GM19438 (cell line): Measurements from ENCODE around the gene ZSCAN23.
"Not testable (repeated sequence)": the region's sequence is repeated elsewhere in the genome, so short reads cannot be mapped to it uniquely, and the experiment has no call there.

Experiments
- ATAC-seq: cut with Tn5 transposase; IDR thresholded peaks from one replicate; pipeline ENCODE4 v1.9.1; 2021; ENCODE audit warnings: low read depth; ENCODE audit not compliant: unreplicated experiment

ZSCAN23 gene

DNA sequence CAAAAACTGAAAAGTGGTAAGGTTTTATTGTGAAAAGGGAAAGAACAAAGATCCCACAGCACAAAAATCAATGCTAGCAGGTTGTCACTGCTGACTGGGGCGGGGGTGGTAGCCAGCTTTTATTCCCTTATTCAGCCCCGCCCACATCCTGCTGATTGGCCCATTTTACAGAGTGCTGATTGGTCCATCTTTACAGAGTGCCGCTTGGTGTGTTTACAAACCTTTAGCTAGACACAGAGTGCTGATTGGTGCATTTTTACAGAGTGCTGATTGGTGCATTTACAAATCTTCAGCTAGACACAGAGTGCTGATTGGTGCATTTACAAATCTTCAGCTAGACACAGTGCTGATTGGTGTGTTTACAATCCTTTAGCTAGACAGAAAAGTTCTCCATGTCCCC is 1.5 kb upstream of the ZSCAN23 start:
- ATAC-seq, result not testable (repeated sequence)

- no peak for ATAC-seq
Measured at GRCh38 chr6:28442586-28442985, 705 bp downstream of the ZSCAN23 start.

GRCh38 chr6:28436404-28436803 is 6.9 kb downstream of the ZSCAN23 start:
- ATAC-seq, result no peak

DNA sequence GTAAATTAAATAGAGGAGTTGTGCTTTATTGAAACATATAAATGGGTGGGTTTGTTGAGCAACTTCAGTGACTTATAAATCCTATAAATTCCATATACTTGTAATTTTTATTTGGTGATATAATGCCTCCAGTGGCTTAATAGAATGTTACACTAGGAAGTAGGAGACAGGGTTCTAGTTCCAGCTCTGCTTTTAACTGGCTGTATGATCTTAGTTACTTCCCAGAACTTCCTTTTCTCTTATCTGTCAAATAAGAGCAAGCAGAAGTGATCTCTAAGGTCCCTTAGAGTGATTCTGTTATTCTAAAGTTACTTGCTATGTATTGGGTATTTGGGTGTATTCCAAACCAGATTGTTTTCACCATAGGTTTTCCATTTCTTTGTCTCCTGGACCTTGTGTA is 10.2 kb downstream of the ZSCAN23 start:
- ATAC-seq, result no peak

DNA sequence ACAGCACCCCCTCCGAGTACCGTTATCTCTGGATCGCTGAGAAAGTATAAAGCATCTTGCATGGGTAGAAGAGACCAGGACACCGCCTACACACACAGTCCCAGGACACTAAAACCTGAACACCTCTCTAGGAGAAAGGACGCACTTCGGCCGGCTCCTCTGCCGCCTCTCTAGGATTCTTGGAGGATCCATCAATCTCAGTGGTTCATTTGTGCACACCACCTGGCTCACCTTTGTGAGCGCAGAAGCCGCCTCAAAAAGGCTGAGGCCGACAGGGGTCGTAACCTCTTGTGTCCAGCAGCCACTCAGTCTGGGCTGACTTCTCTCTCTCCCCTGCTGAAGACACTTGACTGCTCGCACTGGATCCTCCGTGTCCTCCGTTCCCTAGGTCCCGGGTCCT is 13.5 kb downstream of the ZSCAN23 start:
- ATAC-seq, result no peak

DNA sequence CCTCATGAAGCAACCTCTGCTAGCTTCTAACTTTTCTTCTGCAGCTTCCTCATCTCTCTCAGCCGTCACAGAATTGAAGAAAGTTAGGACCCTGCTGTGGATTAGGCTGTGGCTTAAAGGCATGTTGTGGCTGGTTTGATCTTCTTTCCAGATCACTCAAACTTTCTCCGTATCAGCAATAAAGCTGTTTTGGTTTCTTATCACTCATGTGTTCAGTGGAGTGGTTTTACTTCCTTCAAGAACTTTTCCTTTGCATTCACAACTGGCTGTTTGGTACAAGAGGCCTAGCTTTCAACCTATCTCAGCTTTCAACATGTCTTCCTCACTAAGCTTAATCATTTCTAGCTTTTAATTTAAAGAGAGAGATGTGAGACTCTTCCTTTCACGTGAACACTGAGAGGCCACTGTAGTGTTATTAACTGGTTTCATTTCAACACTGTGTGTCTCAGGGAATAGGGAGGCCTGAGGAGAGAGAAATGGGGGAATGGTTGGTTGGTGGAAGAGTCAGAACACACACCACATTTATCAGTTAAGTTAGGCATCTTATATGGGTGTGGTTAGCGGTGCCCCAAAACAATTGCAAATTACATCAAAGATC is 17.2 kb downstream of the ZSCAN23 start:
- no peak for ATAC-seq

DNA sequence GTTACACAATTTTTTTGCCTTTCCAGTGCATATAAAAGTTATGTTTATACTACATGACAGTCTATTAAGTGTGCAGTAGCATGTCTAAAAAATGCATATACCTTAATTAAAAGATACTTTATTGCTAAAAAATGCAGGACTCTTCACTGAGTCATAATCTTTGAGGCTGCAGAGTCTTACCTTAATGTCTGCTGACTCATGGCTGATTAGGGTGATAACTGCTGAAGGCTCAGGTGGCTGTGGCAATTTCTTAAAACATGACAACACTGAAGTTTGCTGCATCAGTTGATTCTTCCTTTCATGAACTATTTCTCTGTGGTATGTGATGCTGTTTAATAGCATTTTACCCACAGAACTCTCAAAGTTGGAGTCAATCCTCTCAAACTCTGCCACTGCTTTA is 19.1 kb downstream of the ZSCAN23 start:
- no peak for ATAC-seq

- no peak for ATAC-seq
Measured at GRCh38 chr6:28423546-28423945, 19.7 kb downstream of the ZSCAN23 start.

DNA sequence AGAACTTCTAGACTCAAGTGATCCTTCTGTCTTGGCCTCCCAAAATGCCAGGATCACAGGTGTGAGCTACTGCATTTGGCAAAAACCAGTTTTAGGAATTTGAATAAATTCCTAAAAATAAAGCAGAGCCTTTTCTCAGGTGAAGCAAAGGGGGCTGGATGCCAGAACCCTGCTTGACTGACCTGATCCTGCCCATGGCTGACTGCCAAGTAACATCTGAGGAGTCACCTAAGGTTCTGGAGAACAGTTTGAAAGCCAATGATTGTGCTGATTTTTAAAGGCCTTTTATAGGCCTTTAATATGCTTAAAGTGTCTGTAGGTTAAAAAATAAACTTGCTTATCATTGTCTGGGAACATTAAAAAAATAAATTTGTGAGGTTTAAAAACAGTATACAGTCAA is 29.6 kb downstream of the ZSCAN23 start:
- no peak for ATAC-seq

DNA sequence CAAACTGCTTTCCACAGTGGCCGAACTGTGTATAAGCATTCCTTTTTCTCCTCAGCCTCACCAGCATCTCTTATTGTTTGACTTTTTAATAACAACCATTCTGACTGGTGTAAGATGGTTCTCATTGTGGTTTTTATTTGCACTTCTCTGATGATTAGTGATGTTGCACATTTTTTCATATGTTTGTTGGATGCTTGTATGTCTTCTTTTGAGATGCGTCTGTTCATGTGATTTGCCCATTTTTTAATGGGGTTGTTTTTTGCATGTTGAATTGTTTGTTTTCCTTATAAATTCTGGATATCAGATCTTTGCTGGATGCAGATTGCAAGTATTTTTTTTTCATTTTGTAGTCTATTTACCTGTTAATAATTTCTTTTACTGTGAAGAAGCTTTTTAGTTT is 32.5 kb downstream of the ZSCAN23 start:
- ATAC-seq, result no peak

GRCh38 chr6:28408076-28408802 is 35.1 kb downstream of the ZSCAN23 start:
- ATAC-seq, result no peak

DNA sequence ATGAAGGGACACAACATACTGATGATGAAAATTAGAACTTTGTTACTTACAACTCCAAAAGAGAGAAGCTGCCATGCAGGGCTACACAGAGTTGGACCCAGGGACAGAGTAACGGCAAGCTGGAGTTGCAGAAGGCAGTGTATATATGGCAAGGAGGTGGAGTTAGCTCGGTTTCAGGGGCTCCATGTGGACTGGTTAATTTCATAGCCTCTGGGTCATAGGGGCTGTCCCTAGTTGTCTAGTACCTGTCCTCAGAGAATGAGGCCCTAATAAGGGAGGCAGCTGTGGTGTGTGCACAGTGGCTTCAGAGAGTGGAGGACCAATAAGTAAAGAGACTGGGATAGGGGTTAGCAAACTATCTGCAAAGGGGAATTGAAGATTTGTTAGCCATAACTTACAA is 35.9 kb downstream of the ZSCAN23 start:
- ATAC-seq, result no peak

DNA sequence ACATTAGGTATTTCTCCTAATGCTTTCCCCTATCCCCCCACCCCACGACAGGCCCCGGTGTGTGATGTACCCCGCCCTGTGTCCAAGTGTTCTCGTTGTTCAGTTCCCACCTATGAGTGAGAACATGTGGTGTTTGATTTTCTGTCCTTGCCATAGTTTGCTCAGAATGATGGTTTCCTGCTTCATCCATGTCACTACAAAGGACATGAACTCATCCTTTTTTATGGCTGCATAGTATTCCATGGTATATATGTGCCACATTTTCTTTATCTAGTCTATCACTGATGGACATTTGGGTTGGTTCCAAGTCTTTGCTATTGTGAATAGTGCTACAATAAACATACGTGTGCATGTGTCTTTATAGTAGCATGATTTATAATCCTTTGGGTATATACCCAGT is 39.4 kb downstream of the ZSCAN23 start:
- ATAC-seq, result not testable (repeated sequence)

DNA sequence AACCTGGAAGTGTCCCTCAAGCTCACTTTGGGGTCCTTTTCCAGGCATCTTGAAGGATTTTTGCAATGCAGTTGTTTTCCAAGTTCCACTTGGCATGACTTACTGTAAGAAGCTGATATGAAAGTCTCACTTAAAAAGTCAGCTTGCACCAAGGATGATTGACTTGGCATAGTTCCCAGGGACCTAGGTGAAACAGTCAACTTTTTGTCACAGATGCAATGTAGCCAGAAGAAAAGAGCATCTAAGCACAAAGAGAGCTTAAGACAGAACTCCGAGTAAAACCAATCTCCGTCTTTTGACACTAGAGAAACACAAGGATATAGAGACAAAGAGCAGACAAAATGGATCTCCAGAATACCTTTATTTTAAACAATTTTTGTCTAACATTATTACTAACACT is 41.1 kb downstream of the ZSCAN23 start:
- ATAC-seq, result no peak

GRCh38 chr6:28401172-28401571 is 42.1 kb downstream of the ZSCAN23 start:
- no peak for ATAC-seq

GRCh38 chr6:28400122-28400451 is 43.2 kb downstream of the ZSCAN23 start:
- ATAC-seq, result no peak

GRCh38 chr6:28399350-28400121 is 43.8 kb downstream of the ZSCAN23 start, which contains the start of gene ZSCAN12:
Gene ZSCAN12, minus strand, starts transcription at chr6:28399747. Its CDS starts 1,342 bp downstream, at chr6:28398405.
- ATAC-seq, result peak; percentile 83

DNA sequence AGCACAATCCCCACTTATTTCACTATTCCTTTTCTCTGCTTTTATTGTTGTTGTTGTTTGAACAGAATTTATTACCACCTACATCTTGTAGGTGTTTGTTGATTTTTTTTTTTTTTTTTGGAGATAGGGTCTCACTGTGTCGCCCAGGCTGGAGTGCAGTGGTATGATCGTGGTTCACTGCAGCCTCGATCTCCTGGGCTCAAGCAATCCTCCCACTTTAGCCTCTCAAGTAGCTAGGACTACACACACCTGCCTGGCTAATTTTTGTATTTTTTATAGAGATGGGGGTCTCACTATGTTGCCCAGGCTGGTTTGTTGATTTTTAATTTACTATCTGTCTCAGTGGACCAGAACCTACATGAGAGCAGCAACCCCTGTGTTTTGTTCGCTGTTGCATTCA is 47.4 kb downstream of the ZSCAN23 start:
- no peak for ATAC-seq

- ATAC-seq, result no peak
Measured at GRCh38 chr6:28393912-28394662, 49.2 kb downstream of the ZSCAN23 start.

DNA sequence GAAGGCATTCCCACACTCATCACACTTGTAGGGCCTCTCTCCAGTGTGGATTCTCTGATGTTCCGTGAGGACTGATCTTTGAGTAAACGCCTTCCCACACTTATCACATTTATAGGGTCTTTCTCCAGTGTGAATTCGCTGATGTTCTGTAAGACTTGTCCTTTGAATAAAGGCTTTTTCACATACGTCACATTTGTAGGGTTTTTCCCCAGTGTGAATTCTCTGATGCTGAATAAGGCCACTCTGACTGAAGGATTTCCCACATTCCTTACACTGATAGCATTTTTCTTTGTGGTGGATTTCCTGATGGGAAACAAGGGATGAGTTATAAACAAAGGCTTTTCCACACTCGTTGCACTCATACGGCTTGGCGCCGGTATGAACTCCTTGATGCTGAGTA is 52.6 kb downstream of the ZSCAN23 start:
- no peak for ATAC-seq

- no peak for ATAC-seq
Measured at GRCh38 chr6:28384143-28384533, 59.2 kb downstream of the ZSCAN23 start.
